HG03571 (cell line): ENCODE results near the gene DIS3L2.

Experiments used
- ATAC-seq: cut with Tn5 transposase; IDR thresholded peaks from one replicate; pipeline ENCODE4 v1.9.1; 2021; ENCODE audit not compliant: unreplicated experiment

The DIS3L2 gene

DNA sequence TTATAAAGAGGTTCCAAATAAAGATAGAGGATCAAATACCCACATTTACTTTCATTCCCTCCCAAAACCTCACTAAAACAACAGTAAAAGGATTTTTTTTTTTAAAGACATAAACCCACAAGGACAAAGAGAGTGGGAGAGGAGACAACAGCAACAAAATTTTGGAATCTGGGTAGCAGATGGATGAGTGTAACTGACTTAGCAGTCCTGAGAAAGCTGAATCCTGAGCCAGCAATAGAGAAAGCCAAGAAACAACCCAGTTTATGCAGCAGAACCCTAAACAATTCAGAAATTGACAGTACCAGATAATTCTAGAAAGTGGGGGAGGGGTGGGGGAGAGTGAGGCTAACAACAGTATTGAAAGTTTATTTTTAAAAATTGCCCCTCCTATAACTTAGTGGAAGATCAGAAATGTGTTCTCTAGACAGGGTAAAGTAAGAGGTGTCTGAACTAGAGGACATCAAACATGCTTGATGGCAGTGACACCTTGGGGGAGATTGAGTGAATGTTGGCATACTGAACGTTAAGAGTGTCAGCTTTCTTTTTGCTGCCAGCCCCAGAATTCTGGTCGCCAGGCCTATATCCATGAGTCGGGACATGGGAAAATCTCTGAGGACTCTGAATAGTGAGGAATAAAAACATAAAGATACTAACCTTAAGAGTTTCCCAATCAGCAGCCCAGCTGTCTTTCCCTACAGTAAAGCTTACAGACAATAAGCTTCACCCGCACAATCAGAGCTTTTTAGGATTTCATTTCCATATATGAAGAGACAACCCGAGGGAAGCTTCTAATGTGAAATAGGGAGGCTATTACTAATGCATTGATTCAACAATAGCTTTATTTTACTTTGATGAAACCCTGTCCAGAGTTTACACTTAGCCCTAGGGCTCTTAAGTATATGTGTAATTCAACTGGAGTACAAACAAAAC lies 289.0 kb downstream of the DIS3L2 start:
- no peak for ATAC-seq

DNA sequence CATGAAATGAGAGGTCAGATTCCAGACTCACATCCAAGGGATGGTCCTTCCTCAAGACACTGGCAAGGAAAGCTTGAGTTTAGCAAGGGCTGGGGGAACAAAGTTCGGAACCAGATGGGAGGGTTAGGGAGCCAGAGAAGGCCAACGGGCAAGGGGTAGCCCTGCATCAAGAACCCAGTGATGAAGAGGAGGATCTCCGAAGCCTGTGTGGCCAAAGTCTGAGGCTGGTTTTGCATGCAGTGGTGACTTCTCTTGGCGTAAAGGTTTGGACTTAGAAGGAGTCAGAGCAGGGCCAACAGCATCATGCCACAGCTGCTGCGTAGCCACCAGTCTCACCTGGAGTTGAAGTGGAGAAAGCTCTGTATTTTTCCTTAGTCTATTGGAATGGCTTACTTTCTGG lies 293.5 kb downstream of the DIS3L2 start:
- ATAC-seq: no peak

DNA sequence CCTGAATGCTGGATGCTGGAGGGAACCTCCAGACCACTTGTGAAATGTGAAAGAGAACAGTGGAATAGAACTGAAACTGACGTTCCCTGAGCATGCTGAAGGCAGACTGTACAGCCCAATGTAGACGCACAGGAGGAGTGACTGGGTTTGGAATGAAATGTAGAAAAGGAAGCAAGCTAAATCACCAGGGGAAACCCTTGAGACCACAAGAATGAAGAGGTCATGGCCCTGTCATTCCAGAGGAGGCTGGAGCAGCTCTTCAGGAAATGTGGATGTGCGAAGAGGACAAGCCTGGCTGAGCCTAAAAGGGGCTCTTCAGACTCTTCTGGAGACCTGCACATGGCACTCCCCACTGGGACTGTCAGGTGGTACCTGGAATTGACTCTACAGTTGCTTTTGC lies 298.6 kb downstream of the DIS3L2 start:
- ATAC-seq: no peak

DNA sequence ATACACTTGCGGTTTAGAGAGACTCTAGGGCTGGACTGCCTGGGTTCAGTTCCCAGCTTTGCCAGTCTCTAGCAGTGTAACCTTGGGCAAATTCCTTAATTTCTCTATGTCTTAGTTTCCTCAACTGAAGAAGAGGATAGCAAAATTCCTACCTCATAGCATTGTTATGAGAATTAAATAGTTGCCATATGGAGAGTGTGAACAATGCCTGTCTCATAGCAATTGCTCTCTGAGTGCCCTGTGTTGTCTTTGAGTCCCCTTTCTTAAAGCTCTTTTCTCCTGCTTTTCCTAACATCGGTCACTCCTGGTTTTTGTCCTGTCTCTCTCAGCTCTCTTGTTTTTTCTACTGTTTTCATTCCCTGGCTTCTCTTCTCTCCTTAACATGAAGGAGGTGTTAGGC lies 300.3 kb downstream of the DIS3L2 start:
- no peak for ATAC-seq

DNA sequence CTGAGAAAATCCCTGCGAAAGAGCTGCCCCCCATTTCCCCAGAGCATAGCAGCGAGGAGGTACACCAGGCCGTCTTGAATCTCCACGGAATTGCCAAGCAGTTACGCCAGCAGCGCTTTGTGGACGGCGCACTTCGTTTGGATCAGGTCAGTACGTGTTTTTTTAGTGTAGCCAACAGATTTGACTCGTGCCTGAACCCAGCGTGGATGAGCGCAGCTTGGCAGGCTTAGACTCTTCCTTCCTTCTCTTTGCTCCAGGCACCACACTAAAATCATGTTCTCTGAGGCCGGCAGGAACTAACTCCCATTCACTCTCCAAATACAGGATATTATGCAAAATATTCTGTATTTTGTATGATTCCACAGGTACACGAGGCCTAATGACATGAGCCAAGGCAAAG lies 301.8 kb downstream of the DIS3L2 start:
- ATAC-seq: no peak

DNA sequence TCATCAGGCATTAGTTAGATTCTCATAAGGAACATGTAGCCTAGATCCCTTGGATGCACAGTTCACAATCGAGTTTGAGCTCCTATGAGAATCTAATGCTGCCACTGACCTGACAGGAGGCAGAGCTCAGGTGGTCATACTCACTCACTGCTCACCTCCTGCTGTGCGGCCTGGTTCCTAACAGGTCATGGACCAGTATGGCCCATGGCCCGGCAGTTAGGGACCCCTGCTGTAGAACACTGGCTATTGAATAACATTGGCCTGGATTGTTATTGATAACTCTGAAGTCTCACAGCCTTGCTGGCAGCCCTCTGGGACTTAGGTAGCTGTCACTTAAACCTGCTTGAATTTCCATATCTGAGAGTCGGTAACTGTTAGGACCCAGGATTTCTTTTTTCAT lies 302.6 kb downstream of the DIS3L2 start:
- no peak for ATAC-seq

DNA sequence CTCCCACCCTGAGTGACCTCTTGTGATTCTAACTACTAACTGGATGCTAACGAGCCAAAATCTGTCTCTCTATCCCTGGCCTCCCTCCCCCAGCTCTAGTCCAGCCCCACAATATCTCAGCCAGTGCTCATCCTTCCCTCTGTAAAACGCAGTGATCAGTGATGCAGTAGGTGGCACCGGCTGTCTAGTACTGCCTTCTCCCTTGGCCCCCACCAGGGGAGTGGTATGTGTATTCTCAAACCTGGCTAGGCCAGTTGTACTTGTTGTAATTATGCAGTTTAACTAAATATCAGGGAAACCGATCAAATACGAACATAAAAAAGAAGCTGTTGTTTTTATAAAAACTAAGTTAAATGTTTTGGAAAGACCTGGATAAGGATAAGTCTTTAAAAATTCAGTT lies 303.8 kb downstream of the DIS3L2 start:
- no peak for ATAC-seq

DNA sequence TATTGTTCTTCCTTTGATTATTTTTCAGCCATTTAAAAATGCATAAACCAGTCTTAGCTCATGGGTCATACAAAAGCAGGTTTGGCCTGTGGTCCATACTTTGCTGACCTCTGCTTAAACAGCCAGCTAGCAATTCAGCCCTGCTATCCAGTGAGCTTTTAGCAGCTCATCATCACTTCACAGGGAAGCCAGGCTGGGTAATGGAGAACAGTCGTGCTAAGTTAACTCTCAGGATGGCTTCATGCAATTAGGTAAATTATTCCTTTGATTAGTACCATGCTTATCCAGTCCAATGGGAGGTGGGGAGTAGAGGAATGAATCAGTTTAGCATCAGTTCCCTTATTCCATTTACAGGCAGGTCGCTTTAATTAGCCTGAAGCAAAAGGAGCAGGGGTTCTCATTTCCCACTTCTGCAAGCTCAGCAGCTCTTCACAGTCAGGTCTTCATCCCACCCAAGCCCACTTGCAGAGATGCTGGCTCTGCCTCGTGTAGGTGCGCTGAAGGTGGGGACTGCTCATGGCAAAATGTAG lies 307.2 kb downstream of the DIS3L2 start:
- ATAC-seq: no peak

DNA sequence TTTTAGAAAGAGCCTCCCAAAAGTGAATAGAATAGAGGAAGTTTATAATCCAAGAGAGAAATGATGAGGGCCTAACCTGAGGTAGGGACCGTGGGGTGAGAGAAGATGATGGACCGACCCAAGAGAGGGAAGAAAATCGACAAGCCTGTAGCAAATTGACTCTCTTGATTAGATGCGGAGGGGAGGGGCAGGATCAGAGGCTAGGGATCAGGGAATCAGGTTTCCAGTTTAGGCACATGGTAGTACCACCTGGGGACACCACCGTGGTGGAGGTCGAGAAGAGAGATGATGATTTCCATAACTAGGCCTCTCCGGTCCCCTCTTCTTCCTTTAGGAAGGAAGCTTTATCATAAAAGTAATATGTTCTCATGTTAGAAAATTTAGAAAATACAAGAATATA lies 308.4 kb downstream of the DIS3L2 start:
- ATAC-seq: no peak

DNA sequence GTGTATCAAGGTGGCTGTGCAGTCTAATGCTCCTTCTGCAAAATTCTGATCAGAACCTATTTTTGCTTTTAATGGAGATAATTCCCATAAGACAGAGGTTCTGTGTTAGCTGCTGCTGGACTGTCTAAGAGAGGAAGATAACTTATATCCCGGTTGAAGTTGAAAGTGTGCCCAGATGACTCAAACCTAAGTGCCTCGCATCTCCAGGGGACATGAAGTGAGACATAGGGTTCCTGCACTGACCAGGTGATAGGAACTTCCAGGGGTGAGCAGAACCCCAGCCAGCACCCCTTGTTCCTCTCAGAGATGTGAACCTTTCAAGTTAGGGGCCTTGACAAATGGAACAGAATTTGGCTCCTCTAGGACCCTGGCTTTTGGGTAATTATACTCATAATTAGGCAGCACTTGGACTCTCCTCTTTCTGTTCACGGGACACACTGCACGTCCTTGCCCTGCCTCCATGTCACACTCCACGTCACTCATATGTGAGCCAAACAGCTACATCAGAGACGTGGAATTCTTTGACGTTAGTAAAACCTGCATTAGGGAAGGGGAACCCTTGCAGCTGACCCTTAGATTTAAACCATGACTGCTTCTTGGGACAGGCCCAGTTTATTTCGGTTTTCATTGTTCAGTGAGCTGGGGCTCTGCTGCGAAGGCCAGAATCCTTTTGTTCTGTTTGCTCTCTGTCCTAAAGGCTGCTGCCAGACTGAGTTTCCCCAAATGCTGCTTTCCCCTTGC lies 312.6 kb downstream of the DIS3L2 start:
- no peak for ATAC-seq

DNA sequence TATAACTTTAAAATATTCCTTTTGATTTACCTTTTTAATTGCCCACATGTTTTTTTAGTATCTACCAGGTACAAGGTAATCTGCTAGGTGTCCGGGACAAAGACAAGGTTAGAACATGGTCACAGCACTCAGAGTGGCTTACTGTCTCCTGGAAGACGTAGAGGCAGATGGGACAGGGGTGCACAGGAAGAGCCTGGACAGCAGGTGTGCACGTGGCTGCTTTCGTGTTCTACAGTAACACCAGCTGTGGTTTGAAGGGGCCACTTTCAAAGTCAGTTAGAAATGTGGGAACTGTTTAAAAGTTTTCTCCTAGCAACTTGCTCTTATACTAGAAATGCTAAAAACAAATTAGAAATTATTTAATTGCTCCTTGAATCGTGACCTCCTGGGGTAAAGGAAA lies 314.2 kb downstream of the DIS3L2 start:
- ATAC-seq: no peak

DNA sequence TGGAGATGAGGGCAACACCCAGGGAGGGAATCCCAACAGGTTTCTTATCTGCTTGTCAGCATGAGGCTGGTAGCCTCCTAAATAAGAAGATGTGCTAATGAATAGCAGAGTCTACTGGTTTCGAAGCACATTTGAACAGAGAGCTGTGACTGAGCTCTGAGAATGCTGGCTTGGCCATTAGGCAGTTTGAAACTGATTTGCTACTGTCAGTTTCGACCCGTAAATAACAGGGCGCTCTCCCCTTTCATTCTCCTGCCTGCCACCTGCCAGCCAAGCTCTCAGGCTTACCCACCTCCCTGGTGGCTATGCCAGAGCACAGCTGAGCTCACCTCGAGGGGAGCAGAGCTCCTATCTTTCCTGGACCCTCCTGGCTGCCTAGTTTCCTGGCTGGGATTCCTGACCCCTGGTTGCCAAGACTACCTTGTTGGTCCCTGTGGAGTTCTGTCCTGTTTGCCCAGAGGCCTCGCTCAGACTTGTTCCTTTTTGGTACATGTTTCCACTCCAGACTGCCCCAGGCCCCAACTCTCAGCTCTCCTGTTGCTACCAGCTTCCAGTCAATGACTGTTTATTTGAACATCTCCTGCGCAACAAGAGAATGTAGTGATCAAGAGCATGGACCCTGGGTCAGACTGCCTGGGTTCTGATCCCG lies 314.7 kb downstream of the DIS3L2 start:
- no peak for ATAC-seq

DNA sequence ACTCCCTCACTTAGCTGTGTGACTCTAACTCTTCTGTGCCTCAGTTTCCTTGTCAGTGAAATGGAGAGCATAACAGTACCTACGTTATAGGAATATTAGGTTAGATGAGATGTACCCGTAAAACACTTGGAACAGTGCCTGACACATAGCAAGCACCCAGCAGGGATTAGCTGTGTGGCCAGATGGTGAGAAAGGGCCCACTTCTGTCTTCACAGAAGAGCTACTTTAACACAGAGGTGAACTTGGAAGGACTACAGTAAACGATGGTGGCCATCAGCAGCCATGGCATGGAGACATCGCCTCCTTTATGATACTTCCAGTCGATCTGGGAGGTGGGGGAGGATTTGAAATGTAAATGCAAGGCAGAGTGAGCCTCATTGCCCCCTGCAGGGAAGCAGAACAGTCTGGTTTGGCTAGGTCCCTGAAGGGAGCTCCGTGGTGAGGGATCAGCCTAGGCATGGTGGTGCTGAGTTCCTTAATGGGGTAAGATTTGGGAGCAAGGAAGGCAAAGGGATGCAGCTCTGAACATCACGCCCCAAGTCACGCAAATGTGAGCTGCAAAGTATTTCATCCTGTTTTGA lies 315.3 kb downstream of the DIS3L2 start:
- no peak for ATAC-seq

DNA sequence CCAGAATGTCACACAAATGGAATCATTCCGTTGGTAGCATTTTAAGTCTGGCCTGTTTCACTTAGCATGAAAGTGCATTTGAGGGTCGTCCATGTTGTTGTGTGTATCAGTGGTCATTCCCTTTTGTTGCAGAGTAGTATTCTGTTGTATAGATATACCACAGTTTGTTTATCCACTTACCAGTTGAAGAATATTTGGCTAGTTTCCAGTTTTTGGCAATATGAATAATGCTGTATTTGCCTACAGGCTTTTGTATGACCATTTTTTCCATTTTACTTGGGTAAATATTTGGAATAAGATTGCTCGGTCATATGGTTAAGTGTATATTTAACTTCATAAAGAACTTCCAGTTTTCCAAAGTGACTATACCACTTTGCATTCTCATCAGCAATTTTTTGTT lies 317.0 kb downstream of the DIS3L2 start:
- ATAC-seq: no peak

DNA sequence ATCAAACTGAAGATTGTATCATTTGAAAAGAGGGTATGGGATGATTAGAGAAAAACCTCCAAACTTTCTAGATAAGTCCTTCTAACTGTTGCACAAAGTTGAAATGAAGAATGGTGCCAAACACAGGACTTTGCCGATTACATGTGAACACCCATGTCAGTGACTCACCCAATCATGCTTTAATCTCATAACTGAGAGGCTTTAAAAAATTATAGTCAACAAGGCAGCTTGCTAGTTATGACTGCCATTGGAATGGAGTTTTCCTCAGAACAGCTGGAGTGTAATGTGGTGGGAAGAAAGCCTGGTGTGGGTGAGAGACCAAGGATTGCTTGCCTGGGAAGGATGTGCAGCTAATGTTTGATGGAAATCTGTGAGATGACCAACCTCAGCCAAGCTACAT lies 318.8 kb downstream of the DIS3L2 start:
- no peak for ATAC-seq

DNA sequence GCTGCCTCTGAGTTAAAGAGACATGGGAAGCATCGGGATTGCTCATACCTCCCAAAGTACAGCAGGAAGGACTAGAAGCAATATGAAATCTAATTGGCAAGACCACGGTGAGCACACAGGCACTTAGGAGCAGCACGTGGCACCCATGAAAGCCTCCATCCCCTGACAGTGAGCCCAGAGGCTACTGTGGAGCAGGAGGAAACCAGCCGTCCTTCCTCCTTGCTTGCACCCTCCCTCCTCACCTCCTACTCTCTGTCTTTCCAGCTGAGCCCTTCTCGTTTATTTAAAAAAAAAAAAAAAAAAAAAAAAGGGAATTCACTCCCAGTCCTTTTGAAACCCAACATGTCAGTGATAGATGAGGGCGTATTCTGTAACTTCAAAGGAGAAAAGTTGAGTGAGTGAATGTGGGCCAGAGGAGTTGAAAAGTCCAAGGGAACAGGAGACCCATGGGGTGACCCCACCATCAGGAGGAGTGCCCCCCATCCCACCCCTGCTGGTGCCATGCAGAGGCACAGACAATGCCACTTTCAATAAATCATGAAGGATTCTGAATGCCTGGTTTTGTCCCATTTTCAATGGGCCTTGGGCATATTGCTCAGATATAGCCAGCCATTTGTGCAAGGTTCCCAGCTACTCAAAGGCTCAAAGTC lies 320.5 kb downstream of the DIS3L2 start:
- no peak for ATAC-seq

DNA sequence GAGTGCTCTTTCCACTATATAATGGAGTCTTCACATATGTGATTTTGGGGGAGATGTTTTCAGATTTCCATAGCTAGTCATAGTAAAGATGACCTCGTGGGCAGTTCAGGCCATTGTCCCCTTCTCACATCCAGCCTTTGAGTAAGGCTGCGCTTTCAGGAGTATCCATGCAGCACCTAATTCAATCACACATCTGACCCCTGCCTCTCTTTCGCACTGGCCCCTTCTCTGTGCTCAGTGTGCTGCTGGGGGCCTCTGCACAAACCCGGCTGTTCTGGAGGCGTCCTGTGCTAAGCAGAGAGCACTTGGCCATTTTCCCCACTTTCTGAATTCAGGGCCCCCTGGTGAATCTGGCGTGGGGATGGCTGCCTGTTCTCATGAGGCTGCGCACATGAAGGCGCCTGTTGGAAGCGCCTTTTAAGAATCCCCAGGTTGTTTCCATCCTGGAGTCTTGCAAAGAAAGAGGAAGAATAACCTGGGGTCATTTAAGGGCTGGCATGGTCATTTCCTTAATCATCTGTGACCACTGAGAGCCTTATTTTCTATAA lies 321.1 kb downstream of the DIS3L2 start:
- no peak for ATAC-seq

DNA sequence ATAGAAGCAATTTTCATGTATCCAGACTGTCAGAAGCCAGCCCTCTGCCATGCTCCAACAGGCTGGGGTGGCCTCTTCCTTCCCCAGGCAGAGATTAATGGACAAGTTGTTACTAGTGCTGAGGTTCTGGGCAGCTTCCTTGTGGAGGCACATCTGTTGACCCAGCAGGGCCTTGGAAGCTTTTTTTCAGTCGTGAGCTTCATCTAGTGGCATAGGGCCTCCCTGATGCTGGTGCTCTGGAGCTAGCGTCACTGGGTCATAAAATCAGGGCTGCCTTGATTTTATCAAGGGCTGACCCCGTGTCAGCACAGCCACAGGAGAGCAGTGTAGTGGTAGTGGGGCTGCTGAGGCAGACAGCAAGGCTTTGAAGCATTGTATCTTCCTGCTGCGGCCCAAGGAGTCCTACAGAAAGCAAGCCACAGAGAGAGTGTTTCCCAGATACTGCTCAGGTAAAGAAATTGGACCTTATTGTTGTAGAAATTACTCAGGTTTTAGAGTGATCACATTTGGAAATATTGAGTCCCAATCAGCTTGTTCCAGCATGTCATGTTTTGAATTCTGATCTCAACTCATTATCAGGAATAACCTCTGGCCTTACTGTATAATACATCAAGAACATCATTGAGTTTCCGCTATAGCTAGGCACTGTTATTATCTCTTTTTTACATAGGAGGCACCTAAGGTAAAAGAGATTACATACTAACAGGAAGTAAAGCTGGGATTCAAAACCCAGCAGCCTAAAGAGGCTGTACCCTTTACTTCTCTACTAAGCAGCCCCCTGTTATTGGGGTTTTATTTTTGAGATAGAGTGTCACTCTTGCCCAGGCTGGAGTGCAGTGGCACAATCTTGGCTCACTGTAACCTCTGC lies 324.7 kb downstream of the DIS3L2 start:
- ATAC-seq: no peak

DNA sequence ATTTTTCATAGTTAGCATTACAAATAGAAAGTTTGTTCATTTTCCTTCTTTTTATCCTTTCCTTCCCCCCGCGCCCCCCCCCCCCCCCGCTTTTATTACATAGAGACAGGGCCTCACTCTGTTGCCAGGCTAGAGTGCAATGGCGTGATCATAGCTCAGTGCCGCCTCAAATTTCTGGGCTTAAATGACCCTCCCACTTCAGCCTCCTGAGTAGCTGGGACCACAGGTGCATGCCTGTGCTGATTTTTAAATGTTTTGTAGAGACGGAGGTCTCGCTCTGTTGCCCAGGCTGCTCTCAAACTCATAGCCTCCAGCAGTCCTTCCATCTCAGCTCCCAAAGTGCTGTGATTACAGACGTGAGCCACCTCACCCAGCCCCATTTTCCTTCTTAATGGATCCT lies 325.8 kb downstream of the DIS3L2 start:
- ATAC-seq: no peak
